NCI-H1105 treated with DMSO at 0.1 percent for 48 hours (cell line): ENCODE results near the gene PNPLA2.

Experiments used
- DNase-seq: peaks from one replicate; lab custom pipeline; 2025; lab: John Stamatoyannopoulos, UW

The PNPLA2 gene

DNA sequence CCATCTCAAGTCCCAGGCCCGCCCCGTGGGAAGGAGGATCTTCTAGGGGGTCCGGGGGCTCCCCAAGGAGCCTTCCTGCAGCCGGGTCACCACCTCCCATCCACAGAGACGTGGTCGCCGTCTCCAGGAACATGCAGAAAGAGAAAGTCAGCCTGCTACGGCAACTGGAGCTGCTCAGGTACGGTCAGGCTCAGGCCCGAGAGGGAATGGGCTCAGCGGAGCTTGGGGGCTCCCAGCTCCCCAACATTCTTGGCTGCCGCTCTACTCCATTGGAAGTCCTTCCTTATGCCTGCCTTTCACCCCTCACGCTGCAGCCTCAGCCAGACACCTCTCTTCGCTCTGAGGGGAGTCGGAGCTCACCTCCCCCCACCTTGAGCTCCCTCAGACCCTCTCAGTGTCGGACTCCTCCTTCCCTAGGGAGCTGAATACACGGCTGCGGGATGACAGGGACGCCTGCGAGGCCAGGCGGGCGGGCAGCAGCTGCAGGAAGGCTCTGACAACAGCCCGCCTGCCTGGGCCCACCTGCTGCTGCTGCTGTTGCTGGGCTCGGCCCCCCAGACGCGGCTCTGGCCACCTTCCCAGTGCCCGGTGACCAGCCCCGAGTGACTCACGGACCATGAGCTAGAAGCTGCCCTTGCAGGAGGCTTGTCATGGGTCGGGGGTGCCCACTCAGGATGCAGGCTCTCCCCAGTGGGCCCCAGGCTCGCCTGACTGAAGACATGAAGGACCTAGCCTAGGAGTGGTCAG is 12.6 kb downstream of the PNPLA2 start:
- DNase-seq, result no peak

DNA sequence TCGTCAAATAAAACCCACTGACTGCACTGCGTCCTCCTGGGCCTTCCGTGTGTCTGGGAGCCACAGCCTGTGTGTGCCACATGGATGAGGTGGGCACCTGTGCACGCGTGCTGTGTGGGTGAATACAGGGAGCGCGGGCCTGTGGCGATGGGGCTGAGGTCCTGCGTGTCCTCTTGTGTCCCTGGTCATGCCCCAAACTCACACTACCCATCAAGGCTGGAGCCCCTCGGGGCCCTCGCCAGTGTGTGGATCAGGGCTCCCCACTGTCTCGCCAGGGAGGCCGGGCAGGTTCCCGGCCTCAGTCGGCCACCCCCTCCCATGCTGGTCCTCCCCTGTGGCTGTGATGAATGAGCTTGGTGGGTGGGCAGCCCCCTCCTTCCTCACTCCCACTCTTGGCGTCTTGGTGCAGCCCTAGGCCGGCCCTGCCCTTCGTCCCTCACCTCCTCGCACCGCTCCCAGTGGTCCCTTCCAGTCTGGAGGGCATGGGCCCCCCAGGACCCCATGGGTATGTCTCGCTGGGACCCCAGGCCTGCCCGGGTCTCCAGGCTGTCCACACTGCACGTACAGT is 13.3 kb downstream of the PNPLA2 start:
- DNase-seq, result no peak

- peak; percentile 38 for DNase-seq
These were observed 13.9 kb downstream of the PNPLA2 start, which contains the start of gene CD151 for GRCh38 chr11:832529-833113. CD151 (plus strand) TSS chr11:832952; CDS start chr11:836070, 3,118 bp downstream.

GRCh38 chr11:833114-833791 is 14.5 kb downstream of the PNPLA2 start:
- DNase-seq, result no peak

GRCh38 chr11:833849-834311 is 15.2 kb downstream of the PNPLA2 start:
- no peak for DNase-seq

DNA sequence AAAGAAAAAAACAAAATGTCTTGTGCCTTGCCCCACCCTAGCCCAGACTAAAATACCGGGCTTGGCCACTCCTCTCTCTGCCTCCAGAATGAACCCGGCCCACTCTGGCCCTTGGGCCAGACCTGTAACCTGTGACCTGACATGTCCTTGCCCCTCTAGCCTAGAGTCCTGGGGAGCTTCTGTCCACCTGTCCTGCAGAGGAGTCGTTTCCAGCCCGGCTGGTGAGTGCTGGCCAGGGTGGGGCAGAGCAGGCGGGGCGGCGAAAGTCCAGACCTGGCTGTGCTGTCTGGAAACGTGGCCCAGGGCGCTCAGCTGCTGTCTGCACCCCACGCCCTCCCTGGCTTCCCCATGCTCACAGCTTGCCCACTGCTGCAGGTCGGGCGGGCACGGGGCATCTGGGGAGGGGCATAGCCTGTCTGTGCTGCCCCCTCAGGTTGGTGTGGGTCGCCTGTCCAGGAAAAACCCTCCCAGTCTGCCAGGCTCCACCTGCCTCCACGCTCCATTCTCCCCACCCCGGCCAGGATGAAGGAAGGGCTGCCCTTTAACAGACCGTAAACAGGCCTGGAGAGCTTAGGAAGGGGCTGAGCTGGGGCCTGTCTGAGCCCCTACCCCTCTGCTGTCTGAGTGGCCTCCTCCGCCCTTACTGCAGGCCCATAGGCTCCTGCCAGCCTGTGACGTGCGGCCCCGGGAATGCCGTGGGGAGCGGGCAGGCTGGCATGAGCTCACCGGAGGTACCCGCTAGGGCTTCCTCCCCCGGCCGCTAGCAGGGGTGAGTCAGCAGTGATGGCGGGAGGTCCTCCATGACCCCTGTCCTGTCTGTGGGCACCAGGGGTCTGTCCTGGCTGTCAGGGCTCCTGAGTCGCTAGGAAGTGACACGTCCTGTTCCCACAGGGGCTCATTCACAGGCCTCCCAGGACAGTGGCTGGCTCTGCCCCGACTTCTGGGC is 15.9 kb downstream of the PNPLA2 start:
- no peak for DNase-seq

DNA sequence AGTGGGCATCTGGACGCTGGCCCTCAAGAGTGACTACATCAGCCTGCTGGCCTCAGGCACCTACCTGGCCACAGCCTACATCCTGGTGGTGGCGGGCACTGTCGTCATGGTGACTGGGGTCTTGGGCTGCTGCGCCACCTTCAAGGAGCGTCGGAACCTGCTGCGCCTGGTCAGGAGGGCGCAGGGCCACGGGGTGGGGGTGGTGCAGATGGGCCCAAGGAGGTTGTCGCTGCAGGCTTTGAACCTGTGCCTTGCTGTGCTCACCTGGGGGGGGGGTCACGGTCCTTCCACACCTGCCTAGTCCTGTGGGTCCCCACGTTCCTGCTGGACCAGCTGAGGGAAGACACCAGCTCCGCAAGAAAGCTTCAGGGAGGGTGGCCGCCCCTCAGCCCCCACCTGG is 17.6 kb downstream of the PNPLA2 start:
- no peak for DNase-seq

- DNase-seq, result no peak
These were observed 18.0 kb downstream of the PNPLA2 start for GRCh38 chr11:836700-837099.

GRCh38 chr11:837189-837989 is 18.7 kb downstream of the PNPLA2 start:
- no peak for DNase-seq

DNA sequence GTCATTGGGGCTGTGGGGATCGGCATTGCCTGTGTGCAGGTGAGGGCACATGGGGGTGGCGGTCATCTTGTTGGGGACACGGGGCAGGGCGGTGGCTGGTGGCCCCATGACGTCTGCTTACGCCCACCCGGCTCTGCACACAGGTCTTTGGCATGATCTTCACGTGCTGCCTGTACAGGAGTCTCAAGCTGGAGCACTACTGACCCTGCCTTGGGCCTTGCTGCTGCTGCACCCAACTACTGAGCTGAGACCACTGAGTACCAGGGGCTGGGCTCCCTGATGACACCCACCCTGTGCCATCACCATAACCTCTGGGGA is 19.2 kb downstream of the PNPLA2 start:
- DNase-seq, result no peak

- no peak for DNase-seq
These were observed 19.9 kb downstream of the PNPLA2 start for GRCh38 chr11:838441-839279.

- DNase-seq, result no peak
These were observed 20.5 kb downstream of the PNPLA2 start for GRCh38 chr11:839280-839623.

- no peak for DNase-seq
These were observed 21.3 kb downstream of the PNPLA2 start for GRCh38 chr11:839875-840617.

- no peak for DNase-seq
These were observed 23.3 kb downstream of the PNPLA2 start for GRCh38 chr11:841981-842369.

DNA sequence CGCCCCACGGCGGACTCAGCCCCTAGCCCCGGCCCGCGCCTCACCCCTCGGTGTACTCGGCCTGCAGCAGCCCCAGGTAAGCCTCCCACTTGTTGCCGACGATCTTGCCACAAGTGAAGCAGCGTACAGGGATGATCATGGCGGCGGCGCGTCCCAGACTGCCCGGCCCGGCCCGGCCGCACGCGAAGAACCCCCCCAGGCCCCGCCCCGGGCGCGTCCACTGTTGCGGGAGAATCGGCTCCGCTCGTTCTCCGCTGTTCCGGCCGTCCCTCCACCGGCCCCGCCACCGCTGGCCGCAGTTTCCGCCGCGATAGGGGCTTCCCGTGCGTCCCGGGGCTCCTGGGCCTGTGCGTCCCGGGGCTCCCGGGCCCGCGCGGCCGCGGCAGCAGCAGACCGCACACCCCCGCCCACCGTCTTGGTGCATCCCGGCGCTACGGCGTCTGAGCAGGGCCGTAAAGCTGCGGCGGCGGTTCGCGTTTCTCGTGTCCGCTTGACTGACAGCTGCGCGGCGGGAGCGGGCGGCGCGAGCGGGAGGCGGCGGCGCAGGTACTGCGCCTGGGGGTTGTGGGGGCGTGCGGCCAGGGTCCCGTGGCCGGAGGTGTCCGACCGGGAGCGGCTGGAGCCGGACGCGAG is 23.8 kb downstream of the PNPLA2 start, which contains the start of the genes POLR2L and TSPAN4:
TSS of gene POLR2L (minus strand) at position 160 of the 633 bp plus-strand sequence. CDS start at position 139, 21 bp downstream.
TSS of gene TSPAN4 (plus strand) at position 483 of the 633 bp plus-strand sequence. CDS start 7,453 bp downstream, outside the sequence.
- peak; percentile 72 for DNase-seq

- no peak for DNase-seq
These were observed 24.5 kb downstream of the PNPLA2 start for GRCh38 chr11:843086-843734.

DNA sequence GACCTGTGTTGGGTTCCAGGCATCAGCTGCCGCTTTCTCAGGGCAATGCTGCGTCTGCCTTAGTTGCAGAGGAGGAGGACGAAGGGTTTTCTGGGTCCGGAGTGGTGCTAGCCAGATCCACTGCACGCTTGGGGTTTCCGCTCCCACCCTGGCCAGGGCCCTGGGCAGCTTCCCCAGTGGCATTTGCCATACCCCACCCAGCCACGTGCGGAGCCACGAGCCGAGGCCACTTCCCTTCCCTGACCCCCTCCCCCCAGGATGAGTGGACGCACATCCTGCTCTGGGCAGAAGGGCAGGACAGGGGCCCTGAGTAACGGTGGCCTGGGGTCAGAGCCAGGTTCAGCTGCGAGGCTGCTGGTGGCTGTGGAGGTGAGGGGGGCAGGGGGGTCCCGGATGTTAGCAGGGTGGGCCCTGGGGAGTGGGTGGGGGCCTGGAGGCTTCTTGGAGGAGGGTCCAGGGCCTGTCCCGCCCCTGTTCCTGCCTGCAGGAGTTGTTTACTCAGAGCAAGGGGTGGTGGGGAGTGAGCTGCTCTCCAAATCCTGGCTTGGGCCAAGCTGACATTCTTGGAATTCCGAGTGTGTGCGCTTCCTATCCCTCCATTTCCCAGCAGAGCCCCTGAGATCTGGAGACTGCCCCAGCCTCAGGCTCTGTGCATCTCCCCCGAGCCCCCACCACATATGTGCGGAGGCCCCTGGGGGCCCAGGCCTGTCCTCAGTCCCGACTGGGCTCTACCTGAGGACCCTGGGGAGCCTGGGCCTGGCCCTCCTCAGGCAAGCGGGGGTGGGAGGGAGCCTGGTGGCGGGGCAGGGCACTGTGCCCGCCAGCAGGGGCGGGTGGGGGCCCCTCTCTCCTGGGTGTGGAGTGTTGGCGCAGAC is 25.3 kb downstream of the PNPLA2 start:
- DNase-seq, result no peak
